ENCODE data around the gene ATRIP.
"Not testable (repeated sequence)": the region's sequence is repeated elsewhere in the genome, so short reads cannot be mapped to it uniquely, and the experiment has no call there.

The ATRIP gene

GRCh38 chr3:48439820-48440589, 6.5 kb upstream of the ATRIP start, which contains the start of the genes CCDC51 and TMA7:
CCDC51 (minus strand) TSS chr3:48440119; CDS start chr3:48435128, 4,991 bp downstream.
TMA7 (plus strand) TSS chr3:48440257; CDS start chr3:48440297, 40 bp downstream.
- DNase-seq: peak; percentile 83

- no peak for DNase-seq
Measured at GRCh38 chr3:48440590-48440958, 6.0 kb upstream of the ATRIP start.

DNA sequence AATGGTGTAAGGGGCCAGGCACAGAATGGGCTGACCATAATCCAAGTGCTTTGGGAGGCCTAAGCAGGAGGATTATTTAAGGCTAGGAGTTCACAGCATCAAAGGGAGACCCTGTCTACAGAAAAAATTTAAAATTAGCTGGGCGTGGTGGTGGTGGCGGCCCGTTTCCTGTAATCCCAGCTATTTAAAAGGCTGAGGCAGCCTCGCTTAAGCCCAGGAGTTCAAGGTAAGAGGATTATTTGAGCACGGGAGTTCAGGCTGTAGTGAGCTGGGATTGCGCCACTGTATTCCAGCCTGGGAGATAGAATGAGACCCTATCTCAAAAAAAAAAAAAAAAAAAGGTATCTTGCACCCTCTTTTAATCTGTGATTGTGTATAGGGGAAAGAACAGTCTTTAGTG, 4.6 kb upstream of the ATRIP start:
- DNase-seq: no peak

GRCh38 chr3:48445277-48445882, 1.2 kb upstream of the ATRIP start:
- DNase-seq: no peak

DNA sequence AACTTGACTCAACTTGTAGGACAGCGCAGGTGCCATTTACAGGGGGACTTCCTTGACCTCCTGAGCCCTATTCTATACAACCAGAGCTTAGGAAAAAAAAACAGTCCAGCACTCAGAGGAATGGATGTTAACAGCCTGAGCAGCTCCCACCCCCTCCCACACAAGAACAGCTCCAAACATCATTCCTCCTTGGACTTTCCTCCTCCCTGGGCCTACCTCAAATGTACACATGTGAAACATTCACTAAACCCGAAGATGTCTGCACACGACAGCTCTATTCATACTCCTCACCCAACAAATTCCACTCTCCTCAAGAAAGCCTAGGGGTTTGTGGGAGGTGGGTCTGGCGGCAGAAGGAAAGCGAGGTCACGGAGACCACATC, 503 bp upstream of the ATRIP start:
- no peak for DNase-seq

- DNase-seq: no peak
Measured at GRCh38 chr3:48451270-48451669, 4.7 kb downstream of the ATRIP start.

GRCh38 chr3:48456456-48456855, 9.9 kb downstream of the ATRIP start:
- no peak for DNase-seq

- DNase-seq: no peak
Measured at GRCh38 chr3:48459331-48459730, 12.8 kb downstream of the ATRIP start.

- DNase-seq: no peak
Measured at GRCh38 chr3:48459773-48460516, 13.4 kb downstream of the ATRIP start.

DNA sequence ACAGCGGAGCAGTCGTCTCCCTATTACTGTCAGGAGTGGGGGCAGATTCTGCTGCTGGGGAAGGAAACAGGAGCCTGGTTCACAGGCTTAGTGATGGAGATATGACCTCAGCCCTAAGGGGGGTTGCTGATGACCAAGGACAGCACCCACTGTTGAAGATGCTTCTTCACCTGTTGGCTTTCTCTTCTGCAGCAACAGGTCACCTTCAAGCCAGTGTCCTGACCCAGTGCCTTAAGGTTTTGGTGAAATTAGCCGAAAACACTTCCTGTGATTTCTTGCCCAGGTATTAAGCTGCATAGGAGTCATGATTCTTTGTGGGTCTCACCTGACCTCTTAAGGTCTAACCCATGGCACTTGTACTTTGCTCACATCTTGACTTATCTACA, 14.0 kb downstream of the ATRIP start:
- DNase-seq: no peak

DNA sequence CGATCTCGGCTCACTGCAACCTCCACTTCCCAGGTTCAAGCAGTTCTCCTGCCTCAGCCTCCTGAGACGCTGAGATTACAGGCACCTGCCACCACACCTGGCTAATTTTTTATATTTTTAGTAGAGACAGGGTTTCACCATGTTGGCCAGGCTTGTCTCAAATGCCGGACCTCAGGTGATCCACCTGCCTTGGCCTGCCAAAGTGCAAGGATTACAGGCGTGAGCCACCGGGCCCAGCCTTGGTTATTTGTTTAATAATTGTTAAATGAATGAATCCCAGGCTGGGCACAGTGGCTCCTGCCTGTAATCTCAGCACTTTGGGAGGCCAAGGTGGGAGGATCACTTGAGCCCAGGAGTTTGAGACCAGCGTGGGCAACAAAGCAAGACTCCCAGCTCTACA, 15.2 kb downstream of the ATRIP start:
- DNase-seq: not testable (repeated sequence)

- no peak for DNase-seq
Measured at GRCh38 chr3:48463703-48464102, 17.2 kb downstream of the ATRIP start.

DNA sequence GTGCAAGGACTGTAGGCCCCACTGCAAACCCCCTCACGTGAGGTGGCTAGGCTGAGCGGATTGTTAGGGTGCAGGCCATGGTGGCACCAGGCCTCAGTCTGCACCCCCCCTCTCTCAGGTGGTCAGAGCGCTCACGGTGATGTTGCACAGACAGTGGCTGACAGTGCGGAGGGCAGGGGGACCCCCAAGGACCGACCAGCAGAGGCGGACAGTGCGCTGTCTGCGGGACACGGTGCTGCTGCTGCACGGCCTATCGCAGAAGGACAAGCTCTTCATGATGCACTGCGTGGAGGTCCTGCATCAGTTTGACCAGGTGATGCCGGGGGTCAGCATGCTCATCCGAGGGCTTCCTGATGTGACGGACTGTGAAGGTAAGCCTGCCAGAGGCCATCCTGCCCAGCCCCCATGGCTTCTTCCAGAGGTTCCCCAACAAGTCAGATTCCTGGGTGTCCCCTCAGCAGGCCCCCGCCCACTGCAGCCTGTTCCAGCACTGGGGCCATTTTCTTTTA, 18.2 kb downstream of the ATRIP start:
- DNase-seq: no peak

- DNase-seq: no peak
Measured at GRCh38 chr3:48465237-48465530, 18.6 kb downstream of the ATRIP start.

DNA sequence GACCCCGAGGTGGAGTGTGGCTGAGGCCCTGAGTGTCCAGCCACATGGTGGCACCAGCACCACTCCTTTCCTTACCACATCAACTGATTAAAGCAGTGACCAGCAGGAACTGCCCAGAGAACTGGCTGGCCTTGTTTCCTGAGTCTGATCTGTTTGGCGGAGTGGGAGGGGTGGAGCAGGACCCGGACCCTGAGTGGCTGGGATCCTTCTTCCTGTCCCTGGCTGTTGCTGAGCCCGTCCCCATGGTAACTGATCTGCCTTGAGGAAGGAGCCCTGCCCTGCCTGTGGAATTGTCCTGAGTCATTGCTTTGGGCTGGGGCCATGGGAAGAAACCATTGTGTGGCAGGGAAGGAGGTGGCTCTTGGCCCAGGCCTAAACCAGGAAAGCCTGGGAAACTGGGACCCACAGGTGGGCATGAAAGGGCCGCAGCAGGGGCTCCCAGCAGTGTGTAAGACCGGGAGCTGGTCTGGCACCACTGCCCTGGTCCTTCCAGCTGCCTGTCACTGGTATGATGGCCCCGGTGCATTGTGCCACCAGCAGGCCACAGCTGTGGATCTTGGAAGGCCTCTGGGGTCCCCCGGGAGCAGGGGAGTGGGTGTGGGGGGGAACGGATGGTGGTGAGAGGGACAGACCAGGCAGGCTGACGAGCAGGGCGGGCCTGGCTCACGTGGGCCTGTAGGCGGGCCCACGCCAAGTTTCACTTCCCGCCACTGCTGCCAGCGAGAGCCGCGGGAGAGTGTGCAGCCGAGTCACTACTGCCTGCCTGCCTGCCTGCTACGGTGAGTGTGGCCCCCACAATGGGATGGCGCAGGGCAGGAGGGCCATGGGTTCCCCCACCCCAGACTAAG, 19.2 kb downstream of the ATRIP start:
- peak; percentile 24 for DNase-seq

DNA sequence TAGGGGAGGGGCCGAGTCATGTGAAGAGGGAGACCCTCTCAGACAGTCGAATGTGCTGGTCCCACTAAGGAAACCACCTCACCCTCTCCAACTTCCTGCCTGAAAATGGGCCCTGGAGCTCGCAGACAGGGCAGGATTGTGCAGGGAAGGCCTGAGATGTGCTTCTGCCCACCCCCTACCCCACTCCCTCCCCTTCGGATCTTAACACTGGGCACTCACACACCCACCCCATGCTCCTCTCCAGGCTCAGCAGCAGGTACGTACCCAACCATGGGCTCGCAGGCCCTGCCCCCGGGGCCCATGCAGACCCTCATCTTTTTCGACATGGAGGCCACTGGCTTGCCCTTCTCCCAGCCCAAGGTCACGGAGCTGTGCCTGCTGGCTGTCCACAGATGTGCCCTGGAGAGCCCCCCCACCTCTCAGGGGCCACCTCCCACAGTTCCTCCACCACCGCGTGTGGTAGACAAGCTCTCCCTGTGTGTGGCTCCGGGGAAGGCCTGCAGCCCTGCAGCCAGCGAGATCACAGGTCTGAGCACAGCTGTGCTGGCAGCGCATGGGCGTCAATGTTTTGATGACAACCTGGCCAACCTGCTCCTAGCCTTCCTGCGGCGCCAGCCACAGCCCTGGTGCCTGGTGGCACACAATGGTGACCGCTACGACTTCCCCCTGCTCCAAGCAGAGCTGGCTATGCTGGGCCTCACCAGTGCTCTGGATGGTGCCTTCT, 20.0 kb downstream of the ATRIP start:
- no peak for DNase-seq

DNA sequence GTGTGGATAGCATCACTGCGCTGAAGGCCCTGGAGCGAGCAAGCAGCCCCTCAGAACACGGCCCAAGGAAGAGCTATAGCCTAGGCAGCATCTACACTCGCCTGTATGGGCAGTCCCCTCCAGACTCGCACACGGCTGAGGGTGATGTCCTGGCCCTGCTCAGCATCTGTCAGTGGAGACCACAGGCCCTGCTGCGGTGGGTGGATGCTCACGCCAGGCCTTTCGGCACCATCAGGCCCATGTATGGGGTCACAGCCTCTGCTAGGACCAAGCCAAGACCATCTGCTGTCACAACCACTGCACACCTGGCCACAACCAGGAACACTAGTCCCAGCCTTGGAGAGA, 20.5 kb downstream of the ATRIP start:
- no peak for DNase-seq

DNA sequence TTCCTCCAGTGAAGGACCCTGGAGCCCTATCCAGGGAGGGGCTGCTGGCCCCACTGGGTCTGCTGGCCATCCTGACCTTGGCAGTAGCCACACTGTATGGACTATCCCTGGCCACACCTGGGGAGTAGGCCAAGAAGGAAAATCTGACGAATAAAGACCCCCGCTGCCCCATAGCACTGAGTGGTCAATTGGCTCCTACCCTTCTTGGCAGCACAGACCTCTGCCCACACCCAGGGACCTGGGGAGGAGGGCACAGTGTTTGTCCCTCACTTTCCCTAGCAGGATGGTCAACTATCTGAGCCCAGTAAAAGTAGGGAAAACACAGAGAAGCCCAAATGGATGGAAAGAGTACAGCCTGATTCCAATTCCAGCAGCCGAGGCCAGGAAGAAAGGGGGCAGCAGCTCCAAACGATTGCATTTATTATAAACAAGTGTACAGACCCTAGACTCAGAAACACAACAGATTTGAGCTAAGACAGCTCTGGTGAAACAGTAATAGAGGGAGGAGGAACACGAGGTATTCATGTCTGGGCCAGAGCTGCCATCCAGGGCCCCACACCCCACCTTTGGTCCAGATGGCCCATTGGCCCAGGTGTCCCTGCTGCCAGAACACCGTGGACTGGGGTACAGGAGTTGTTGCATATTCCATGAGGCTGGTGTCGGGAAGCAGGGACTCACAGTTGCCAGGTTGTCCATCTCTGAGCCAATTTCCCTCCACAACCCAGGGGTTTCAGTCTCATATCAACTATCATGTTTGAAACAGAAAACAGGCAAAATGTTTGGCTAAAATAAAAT, 21.1 kb downstream of the ATRIP start:
- DNase-seq: no peak

- no peak for DNase-seq
Measured at GRCh38 chr3:48468329-48468731, 21.8 kb downstream of the ATRIP start.

GRCh38 chr3:48469046-48469915, 22.7 kb downstream of the ATRIP start:
- DNase-seq: no peak

DNA sequence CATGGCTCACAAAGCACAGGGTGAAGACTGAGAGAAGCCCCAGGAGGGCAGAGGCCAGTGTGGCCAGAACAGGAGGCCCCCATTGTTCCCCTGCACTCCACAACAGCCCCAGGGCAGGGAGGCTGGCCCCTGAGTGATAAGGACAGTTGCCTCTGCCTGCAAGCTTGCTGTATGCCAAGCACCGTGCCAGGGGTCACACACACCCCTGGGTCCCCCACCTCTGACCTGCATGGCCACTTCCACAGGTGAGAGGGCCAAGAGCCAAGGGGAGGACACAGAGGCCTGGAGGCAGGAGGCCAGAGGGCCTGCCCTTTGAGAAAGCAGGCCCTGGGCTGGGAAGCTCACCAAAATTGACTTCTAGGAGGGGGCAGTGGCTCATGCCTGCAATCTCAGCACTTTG, 23.7 kb downstream of the ATRIP start:
- no peak for DNase-seq
